ENCODE results near the gene TBXT.
"Not testable (repeated sequence)": the region's sequence is repeated elsewhere in the genome, so short reads cannot be mapped to it uniquely, and the experiment has no call there.

TBXT gene

DNA sequence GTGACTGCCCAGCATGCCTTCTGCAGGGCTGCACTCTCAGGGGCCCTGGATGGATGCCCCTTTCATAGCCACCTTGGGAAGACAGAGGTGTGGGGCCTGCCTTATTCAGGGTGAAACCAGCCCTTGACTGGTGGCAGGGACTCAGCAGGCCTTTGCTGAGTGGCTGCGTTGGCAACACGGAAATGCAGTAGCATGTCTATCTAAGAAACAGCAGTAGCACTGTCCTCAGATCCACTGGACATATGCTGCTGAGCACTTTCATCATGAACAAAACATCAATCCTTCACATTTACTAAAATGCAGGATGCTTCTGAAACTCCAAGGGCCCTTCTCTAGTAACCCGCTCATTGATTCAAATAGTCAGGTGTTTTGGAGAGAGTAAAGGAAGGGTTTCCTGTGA, 4.9 kb upstream of the TBXT start:
- DNase-seq (ENCODE audit: low read depth), result no peak

GRCh38 chr6:166169549-166170421, 2.1 kb upstream of the TBXT start:
- no peak for DNase-seq (ENCODE audit: low read depth)

GRCh38 chr6:166168616-166169548, 1.2 kb upstream of the TBXT start:
- DNase-seq (ENCODE audit: low read depth), result no peak

- no peak for DNase-seq (ENCODE audit: low read depth)
These were observed 356 bp downstream of the TBXT start for GRCh38 chr6:166167258-166167731.

GRCh38 chr6:166166314-166167257, 1.1 kb downstream of the TBXT start:
- DNase-seq (ENCODE audit: low read depth), result no peak

DNA sequence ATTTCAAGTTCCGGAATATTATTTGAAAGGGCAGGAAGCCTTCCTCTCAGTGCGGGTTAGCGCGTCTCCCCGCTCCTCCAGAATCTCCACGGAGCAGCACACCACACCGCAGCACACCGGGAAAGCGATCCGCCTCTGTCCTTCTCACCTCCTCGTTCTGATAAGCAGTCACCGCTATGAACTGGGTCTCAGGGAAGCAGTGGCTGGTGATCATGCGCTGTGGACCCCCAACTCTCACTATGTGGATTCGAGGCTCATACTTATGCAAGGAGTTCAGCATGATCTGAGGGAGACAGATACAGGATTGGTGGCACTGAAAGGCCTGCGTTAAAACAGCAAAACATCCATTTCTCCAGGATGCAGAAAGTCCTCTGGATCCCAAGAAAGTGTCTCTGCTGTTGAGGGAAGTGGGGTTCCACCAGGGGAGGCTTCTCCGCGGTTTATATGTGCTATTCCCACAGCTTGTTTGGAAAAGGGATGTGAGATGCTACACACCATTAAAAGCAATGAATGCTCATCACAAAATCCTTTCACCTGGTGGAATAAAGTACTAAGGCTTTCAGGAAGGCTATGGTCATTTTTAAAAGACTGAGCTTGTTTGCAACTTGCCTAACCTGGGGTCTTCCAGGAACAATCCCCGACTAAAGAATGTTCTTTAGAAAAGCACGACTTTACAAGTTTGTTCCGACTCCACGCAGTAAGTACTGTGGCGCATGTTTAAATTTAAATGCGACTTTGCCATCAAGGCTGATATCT, 1.9 kb downstream of the TBXT start:
- no peak for DNase-seq (ENCODE audit: low read depth)

GRCh38 chr6:166162599-166163342, 4.9 kb downstream of the TBXT start:
- no peak for DNase-seq (ENCODE audit: low read depth)

- DNase-seq (ENCODE audit: low read depth), result no peak
These were observed 9.6 kb downstream of the TBXT start for GRCh38 chr6:166157930-166158617.

GRCh38 chr6:166156942-166157341, 10.7 kb downstream of the TBXT start:
- no peak for DNase-seq (ENCODE audit: low read depth)

- no peak for DNase-seq (ENCODE audit: low read depth)
These were observed 13.7 kb downstream of the TBXT start for GRCh38 chr6:166153966-166154365.

- no peak for DNase-seq (ENCODE audit: low read depth)
These were observed 15.0 kb downstream of the TBXT start for GRCh38 chr6:166152660-166153059.

DNA sequence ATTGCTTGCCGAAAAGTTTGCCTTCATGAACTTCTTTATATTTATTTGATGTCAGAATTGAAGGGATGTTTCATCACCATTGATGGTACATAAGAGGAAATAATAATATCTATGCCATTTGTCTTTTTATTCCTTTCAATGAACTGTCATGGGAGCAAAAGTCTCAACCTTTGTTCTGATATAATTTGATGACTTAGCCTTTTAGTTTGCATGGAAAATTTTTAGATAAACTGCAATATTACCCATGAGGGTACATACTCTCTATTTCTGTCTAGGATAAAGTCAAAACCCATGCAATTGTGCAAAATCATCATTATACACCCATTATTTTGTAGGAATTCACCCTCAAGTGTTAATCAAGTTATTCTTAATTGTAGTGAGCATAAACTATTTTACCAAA, 15.9 kb downstream of the TBXT start:
- no peak for DNase-seq (ENCODE audit: low read depth)

- no peak for DNase-seq (ENCODE audit: low read depth)
These were observed 21.9 kb downstream of the TBXT start for GRCh38 chr6:166145751-166146150.

- DNase-seq (ENCODE audit: low read depth), result no peak
These were observed 24.6 kb downstream of the TBXT start for GRCh38 chr6:166143011-166143410.

- DNase-seq (ENCODE audit: low read depth), result no peak
These were observed 39.8 kb downstream of the TBXT start for GRCh38 chr6:166127624-166128472.

DNA sequence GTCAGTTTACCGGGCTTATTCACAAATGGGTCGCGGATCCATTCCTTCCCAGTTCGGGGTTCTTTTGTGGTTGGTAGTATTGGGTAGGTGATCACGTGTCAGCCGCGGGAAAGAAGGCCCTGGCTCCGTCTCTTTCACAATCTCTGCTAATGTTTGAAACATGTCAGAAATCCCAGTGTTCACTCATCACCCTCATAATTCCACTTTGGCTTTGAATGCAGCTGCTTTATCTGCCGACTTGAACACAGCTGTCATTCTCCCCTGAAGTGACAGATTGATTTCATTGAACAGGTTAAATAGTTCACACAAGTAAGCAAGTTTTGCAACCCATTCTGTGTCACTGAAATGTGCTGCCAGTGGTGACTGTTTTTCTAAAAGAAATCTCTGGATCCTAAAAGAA, 44.5 kb downstream of the TBXT start:
- DNase-seq (ENCODE audit: low read depth), result not testable (repeated sequence)

DNA sequence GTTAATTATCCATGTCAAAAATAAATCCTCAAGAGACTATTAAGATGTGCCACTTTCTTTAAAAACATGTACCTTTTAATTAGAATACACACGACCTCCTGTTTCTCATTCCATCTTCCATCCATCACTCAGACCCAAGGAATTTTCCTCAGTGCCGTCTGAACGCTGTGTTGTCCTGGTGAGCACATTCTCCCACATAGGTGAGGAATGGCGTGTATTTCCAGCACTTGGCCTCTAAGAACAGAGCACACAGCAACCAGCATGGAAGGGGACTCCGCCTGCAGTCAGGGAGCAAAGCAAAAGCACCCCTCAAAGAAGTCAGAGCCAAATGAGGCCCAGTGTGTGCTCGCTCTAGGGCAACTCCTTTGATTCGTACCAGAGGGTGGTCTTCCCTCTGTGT, 45.9 kb downstream of the TBXT start:
- no peak for DNase-seq (ENCODE audit: low read depth)

DNA sequence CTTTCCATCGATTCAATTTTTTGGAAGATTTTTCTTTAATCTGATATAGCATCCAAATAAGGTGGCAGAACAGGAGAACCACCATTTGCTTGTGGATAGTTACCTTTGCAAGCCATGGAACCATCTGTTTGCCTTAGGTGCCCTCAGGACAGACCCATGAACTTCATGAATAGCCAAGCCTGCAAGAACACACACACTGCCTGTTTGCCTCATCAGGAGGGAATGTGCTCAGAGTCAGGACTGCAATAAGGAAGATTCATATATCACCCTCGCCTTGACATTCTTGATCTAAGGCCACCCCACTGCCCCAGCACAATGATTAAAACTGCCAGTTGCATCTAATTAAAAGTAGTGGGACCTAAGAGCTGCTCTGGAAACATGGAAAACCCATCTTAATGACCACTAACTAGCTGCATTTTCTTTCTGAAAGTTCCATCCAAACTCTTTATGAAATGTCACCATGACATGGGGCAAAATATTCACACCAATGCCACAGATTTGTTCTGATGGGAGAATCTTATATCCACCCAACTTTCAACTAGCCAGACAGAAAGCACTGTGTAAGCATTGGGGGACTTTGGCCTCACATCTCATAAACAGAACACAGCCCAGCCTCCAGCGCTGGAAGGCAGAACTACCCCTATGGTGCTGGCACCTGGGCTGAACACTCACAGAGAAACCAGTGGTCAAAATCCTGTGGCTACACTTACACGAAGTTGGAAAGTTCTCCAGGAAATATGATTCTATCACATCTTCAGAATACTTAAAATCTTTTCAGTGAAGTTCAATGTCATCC, 48.3 kb downstream of the TBXT start:
- no peak for DNase-seq (ENCODE audit: low read depth)

All from stimulated activated CD8-positive, alpha-beta memory T cell treated with anti-CD3 and anti-CD28 coated beads, Interleukin-12 subunit alpha, Interleukin-12 subunit beta, amount 100 ng/mL, for 1 hour (primary cell).